ENCODE results near the gene HOGA1. TPM values are rescaled to one million over a fixed set of nuclear protein-coding genes. Genes with fewer than 3 reads are reported as not detected.

The HOGA1 gene
- total RNA-seq, 4 donors from 2014 or later = 0.26 to 2.5 (median 0.97) TPM

- peaks cover 17 to 35% of the 10 kb centered on the region in 2 donors for H3K4me1 ChIP-seq
- H3K4me3 ChIP-seq = no peak overlapping the region
- TF ChIP-seq CTCF (IDR thresholded peaks at IDR 0.05) = no peak
- TF ChIP-seq POLR2A (IDR thresholded peaks at IDR 0.05) = no peak
- H3K9me3 ChIP-seq = no peaks in the 10 kb centered on the region
- no peaks in the 10 kb centered on the region for H3K36me3 ChIP-seq
- H3K27ac ChIP-seq = peak overlapping the region in 1 of 2 donors; percentile 75
- no peak for DNase-seq
- H3K27me3 ChIP-seq = no peaks in the 10 kb centered on the region
- intact Hi-C loops (cut with DNase I; ENCODE audit: low total_unique reads) = loop anchor here (10.0 kb wide), 1 partner anchor 52 kb away; the partner anchor contains the start of genes MMS19 and UBTD1
Observed at GRCh38 chr10:97546456-97547270, 37.5 kb upstream of the HOGA1 start.

- TF ChIP-seq POLR2A (IDR thresholded peaks at IDR 0.05) = no peak
- no peak for TF ChIP-seq CTCF (IDR thresholded peaks at IDR 0.05)
- H3K4me1 ChIP-seq = peaks cover 17 to 35% of the 10 kb centered on the region in 2 donors
- intact Hi-C loops (cut with DNase I; ENCODE audit: low total_unique reads) = loop anchor here (10.0 kb wide), 1 partner anchor 52 kb away; the partner anchor contains the start of genes MMS19 and UBTD1
Observed at GRCh38 chr10:97547271-97547600, 37.0 kb upstream of the HOGA1 start.

GRCh38 chr10:97547962-97548361 lies 36.2 kb upstream of the HOGA1 start:
- H3K27me3 ChIP-seq = no peaks in the 10 kb centered on the region
- H3K4me1 ChIP-seq = peaks cover 17 to 29% of the 10 kb centered on the region in 2 donors
- TF ChIP-seq CTCF (IDR thresholded peaks at IDR 0.05) (no peak), POLR2A (IDR thresholded peaks at IDR 0.05) (no peak)
- H3K4me3 ChIP-seq = no peak overlapping the region
- peak overlapping the region; percentile 12 to 75 for H3K27ac ChIP-seq
- H3K36me3 ChIP-seq = no peaks in the 10 kb centered on the region
- no peak for DNase-seq
- intact Hi-C loops (cut with DNase I; ENCODE audit: low total_unique reads) = loop anchor here (10.0 kb wide), 1 partner anchor 53 kb away; the partner anchor contains the start of genes MMS19 and UBTD1
- H3K9me3 ChIP-seq = no peaks in the 10 kb centered on the region

More at GRCh38 chr10:97547271-97547600, 37.0 kb upstream of the HOGA1 start:
- Histone ChIP-seq H3K9me3 (no peaks in the 10 kb centered on the region), H3K27ac (peak overlapping the region in 1 of 2 donors; percentile 75), H3K27me3 (no peaks in the 10 kb centered on the region), H3K36me3 (no peaks in the 10 kb centered on the region), H3K4me3 (no peak overlapping the region)
- no peak for DNase-seq

GRCh38 chr10:97548828-97549455 lies 35.2 kb upstream of the HOGA1 start:
- H3K27ac ChIP-seq = peak overlapping the region; percentile 70 to 75
- H3K27me3 ChIP-seq = no peaks in the 10 kb centered on the region
- H3K9me3 ChIP-seq = no peaks in the 10 kb centered on the region
- no peak overlapping the region for H3K4me3 ChIP-seq
- intact Hi-C loops (cut with DNase I; ENCODE audit: low total_unique reads) = loop anchor here (10.0 kb wide), 1 partner anchor 54 kb away; the partner anchor contains the start of genes MMS19 and UBTD1
- no peaks in the 10 kb centered on the region for H3K36me3 ChIP-seq
- H3K4me1 ChIP-seq = peaks cover 9 to 21% of the 10 kb centered on the region in 2 donors
- no peak for TF ChIP-seq CTCF (IDR thresholded peaks at IDR 0.05)
- TF ChIP-seq POLR2A (IDR thresholded peaks at IDR 0.05) = no peak
- DNase-seq = no peak
